Measurements from ENCODE around the gene REM1. TPM values are rescaled to one million over a fixed set of nuclear protein-coding genes. Genes with fewer than 3 reads are reported as not detected.
"Not testable (repeated sequence)": the region's sequence is repeated elsewhere in the genome, so short reads cannot be mapped to it uniquely, and the experiment has no call there.

REM1 gene
- total RNA-seq, 1 experiment from 2014 or later: not detected

DNA sequence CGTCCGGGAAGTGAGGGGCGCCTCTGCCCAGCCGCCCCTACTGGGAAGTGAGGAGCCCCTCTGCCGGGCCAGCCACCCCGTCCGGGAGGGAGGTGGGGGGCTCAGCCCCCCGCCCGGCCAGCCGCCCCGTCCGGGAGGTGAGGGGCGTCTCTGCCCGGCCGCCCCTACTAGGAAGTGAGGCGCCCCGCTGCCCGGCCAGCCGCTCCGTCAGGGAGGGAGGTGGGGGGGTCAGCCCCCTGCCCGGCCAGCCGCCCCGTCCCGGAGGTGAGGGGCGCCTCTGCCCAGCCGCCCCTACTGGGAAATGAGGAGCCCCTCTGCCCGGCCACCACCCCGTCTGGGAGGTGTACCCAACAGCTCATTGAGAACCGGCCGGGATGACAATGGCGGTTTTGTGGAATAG lies 47.5 kb upstream of the REM1 start:
- Mint-ChIP-seq H3K36me3 (ENCODE audit: insufficient read depth in 1 of 3, low read depth in 3 of 3) (peaks cover 0 to 26% (median 5%) of the 10 kb centered on the region in 3 experiments; a peak in 5 of 7 replicates), H3K9me3 (peaks cover 59 to 67% of the 10 kb centered on the region in 2 experiments)
- not testable (repeated sequence) for H3T11ph ChIP-seq (ENCODE audit: low read length); H3K27me3 ChIP-seq (ENCODE audit: insufficient read depth, low read length); H2BK15ac ChIP-seq (ENCODE audit: low read depth, low read length); H2BK5ac ChIP-seq (ENCODE audit: insufficient read length, low read length); H4K20me1 ChIP-seq (ENCODE audit: control insufficient read depth, insufficient read depth, insufficient read length); H3K4me2 ChIP-seq (ENCODE audit: insufficient read depth, insufficient read length, low read length); H3K56ac ChIP-seq (ENCODE audit: insufficient read length, low read depth, low read length); H2BK12ac ChIP-seq (ENCODE audit: insufficient read length, low read depth, low read length); H3K79me2 ChIP-seq (ENCODE audit: insufficient read depth, low read length); H3K18ac ChIP-seq (ENCODE audit: insufficient read length, low read depth, low read length); H2BK20ac ChIP-seq (ENCODE audit: low read depth, low read length, poor library complexity, severe bottlenecking); H3K27me3 Mint-ChIP-seq (ENCODE audit: low read depth); H3K4me3 Mint-ChIP-seq; H3K4me1 ChIP-seq (ENCODE audit: insufficient read depth, low read length); H3K14ac ChIP-seq (ENCODE audit: insufficient read depth, low read length); H3K23ac ChIP-seq (ENCODE audit: insufficient read length, low read depth, low read length); H3K27ac Mint-ChIP-seq; H2BK120ac ChIP-seq (ENCODE audit: low read depth, low read length, poor library complexity, severe bottlenecking); H4K5ac ChIP-seq (ENCODE audit: insufficient read length, low read depth, low read length); H4K8ac ChIP-seq (replicated peaks; ENCODE audit: insufficient read length, low read depth, low read length); H3K4ac ChIP-seq (ENCODE audit: low read depth, low read length); H3K27ac ChIP-seq (ENCODE audit: insufficient read length, low read depth, low read length); H3K9ac ChIP-seq (ENCODE audit: extremely low read depth, insufficient read length, low read length); H3K4me1 Mint-ChIP-seq; H4K91ac ChIP-seq (ENCODE audit: insufficient read length, low read depth, low read length); H2AK5ac ChIP-seq (ENCODE audit: insufficient read length, low read length); DNase-seq; H3K79me1 ChIP-seq (ENCODE audit: insufficient read depth, low read depth, low read length, poor library complexity, severe bottlenecking); H2AFZ ChIP-seq (ENCODE audit: low read length); H3K23me2 ChIP-seq (ENCODE audit: insufficient read length, low read depth, low read length, poor library complexity, severe bottlenecking)
- WGBS (ENCODE audit: extremely low coverage, insufficient read length, low lambda C conversion rate): no CpG with 5 or more reads among the region's 31 CpGs
- peaks cover 34% of the 10 kb centered on the region for H3K9me3 ChIP-seq (ENCODE audit: control insufficient read depth, low read depth, low read length)
